GM20000 (cell line): ENCODE data around the gene PARD3.
"Not testable (repeated sequence)": the region's sequence is repeated elsewhere in the genome, so short reads cannot be mapped to it uniquely, and the experiment has no call there.

Experiments
- DNase-seq: peaks from one replicate; pipeline ENCODE4 v3.0.0; 2012; ENCODE audit warnings: low spot score
- TF ChIP-seq, protein P1 (sequence below): IDR thresholded peaks from 2 replicates; pipeline ENCODE4 v1.5.1; 2012; ENCODE audit warnings: mild to moderate bottlenecking, control low read depth; ENCODE audit errors: extremely low read depth, missing control alignments

The PARD3 gene

DNA sequence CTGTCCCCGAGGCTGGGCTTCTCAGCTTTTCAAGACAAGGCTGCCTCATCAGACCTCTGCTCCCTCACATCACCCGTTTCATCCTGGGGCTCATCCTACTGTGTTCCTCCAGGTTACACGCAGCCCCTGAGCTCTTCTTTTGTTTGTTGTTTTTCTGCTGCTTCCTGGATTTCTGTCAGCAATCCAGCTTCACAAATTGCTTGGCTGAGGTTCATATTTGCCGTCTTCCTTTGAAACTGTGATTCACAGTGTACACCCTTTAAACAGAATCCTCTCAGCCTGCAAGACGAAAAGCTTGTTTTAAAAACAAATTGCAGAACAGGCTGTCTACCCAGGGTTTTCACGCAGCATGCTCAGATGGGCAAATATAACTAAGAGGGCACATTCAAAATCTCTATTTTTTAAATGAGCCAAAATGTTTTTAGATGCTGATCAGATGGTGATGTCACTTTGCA, 39.1 kb upstream of the PARD3 start:
- DNase-seq, result no peak
- TF ChIP-seq, protein P1, sequence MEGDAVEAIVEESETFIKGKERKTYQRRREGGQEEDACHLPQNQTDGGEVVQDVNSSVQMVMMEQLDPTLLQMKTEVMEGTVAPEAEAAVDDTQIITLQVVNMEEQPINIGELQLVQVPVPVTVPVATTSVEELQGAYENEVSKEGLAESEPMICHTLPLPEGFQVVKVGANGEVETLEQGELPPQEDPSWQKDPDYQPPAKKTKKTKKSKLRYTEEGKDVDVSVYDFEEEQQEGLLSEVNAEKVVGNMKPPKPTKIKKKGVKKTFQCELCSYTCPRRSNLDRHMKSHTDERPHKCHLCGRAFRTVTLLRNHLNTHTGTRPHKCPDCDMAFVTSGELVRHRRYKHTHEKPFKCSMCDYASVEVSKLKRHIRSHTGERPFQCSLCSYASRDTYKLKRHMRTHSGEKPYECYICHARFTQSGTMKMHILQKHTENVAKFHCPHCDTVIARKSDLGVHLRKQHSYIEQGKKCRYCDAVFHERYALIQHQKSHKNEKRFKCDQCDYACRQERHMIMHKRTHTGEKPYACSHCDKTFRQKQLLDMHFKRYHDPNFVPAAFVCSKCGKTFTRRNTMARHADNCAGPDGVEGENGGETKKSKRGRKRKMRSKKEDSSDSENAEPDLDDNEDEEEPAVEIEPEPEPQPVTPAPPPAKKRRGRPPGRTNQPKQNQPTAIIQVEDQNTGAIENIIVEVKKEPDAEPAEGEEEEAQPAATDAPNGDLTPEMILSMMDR, result no peak

DNA sequence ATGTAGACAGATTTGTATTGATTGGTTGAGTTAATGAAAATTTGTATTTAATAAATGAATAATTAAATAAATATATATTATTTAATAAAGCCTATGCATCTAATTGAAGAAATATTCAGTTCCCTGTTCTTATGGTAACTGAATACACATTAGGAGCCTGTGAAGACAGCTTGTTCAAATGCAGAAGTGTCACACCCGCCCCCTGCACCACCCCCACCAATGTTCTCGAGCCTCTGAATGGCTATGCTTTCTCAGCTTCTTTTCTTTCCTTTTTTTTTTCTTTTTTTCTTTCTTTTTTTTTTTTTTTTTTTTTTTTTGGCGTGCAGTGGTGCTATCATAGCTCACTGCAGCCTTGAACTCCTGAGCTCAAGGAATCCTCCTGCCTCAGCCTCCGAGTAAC, 38.3 kb upstream of the PARD3 start:
- TF ChIP-seq, protein P1, result no peak
- no peak for DNase-seq

DNA sequence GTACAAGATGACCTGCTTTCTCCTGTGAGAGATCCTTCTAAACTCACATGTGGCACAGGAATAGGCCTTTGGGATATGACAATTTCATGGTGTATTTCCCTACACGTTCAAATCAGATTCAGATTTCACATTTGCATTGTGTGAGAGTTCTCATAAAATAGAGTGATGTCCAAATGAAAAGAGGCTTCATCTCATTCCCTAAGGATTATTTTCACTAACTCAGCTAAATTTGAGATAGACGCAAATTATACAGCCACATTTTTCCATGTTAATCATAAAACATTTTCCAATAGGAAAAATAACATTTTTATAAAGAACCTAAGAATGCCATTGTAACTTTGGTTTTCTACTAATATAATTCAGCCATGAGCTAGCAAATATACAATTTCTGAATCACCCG, 35.5 kb upstream of the PARD3 start:
- no peak for DNase-seq

DNA sequence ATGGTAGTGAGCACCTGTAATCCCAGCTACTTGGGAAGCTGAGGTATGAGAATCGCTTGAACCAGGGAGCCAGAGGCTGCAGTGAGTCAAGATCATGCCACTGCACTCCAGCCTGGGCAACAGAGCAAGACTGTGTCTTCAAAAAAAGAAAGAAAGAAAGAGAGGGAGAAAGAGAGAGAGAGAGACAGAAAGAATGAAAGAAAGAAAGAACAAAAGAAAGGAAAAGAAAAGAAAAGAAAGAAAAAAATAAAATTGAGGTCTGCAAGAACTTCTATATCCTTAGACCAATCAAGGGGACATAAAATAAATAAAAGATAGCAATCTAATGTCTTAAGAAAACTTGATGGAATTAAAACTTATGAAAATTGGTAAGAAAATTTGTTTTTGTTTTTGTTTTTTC, 34.9 kb upstream of the PARD3 start:
- TF ChIP-seq, protein P1, result no peak
- DNase-seq, result no peak

More for the DNA sequence above, 35.5 kb upstream of the PARD3 start:
- TF ChIP-seq, protein P1, result no peak

DNA sequence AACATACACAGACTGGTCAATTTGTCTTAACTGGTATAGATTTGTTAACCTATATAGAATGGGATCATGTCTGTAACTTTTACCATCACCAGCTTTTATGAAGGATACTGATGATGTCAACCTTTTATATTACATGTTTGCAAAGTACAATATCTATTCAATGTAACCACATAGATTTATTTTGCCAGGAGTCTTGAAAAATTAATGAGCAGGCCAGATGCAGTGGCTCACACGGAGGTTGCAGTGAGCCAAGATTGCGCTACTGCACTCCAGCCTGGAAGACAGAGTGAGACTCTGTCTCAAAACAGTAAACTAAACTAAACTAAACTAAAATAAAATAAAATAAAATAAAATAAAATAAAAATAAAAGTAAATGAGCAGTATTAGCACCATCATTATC, 30.0 kb upstream of the PARD3 start:
- TF ChIP-seq, protein P1, result no peak
- no peak for DNase-seq

DNA sequence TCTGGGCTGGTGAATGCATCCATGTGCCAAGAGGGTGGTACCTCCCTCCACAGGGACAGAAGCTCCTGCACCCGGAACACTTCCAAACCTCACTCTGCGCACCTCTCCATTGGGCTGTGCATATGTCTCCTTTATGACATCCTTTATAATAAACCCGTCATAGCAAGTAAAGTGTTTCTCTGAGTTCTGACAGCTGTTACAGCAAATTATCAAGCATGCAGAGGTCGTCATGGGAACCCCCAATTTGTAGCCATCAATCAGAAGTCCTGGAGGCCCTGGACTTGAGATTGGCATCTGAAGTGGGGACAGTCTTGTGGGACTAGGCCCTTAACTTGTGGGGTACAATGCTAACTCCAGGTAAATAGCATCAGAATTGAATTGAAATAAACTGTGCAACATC, 29.4 kb upstream of the PARD3 start:
- TF ChIP-seq, protein P1, result no peak

DNA sequence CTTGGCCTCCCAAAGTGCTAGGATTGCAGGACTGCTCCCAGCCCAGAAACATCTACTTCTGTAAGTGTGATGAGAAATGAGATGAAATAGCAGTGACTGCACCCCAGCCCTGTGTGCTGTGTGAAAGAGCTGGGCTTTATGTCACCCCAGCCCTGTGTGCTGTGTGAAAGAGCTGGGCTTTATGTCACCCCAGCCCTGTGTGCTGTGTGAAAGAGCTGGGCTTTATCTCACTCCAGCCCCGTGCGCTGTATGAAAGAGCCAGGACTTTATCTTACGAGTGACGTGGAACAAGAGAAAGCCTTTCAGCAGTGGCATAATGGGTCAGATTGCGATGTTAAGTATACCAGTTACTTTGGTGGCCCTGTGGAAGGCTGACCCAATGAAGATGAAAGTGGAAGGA, 28.4 kb upstream of the PARD3 start:
- not testable (repeated sequence) for DNase-seq

More for the DNA sequence above, 29.4 kb upstream of the PARD3 start:
- DNase-seq, result no peak

DNA sequence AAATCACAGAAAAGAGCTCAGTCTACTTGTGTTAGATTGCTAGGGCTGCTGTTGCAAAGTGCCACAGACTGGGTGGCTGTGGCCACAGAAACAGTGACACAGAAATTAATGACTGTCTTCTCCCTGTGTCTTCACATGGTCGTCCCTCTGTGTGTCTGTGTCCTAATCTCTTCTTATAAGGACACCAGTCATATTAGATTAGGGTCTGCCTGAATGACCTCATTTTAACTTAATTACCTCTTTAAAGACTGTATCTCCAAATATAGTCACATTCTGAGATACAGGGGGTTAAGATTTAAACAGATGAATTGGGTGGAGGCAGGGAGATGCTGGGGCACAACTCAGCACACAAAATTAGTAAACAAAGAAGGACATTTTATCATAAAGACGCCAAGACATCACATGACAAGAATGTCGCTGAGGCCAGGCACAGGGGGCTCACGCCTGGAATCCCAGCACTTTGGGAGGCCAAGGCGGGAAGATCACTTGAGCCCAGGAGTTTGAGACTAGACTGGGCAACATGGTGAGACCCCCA, 23.3 kb upstream of the PARD3 start:
- TF ChIP-seq, protein P1, result no peak
- DNase-seq, result no peak
